Measurements from ENCODE around the gene SNX13.
"Not testable (repeated sequence)": the region's sequence is repeated elsewhere in the genome, so short reads cannot be mapped to it uniquely, and the experiment has no call there.

- TF ChIP-seq POLR2A, CTCF (IDR thresholded peaks at IDR 0.05): not testable (repeated sequence)
Measured at GRCh38 chr7:17809215-17809614, 131.1 kb downstream of the SNX13 start.
